GM12878 (cell line): ENCODE results near the gene FARS2. TPM values are rescaled to one million over a fixed set of nuclear protein-coding genes. Genes with fewer than 3 reads are reported as not detected.

Experiments
- IRF4 ChIP-seq: IDR thresholded peaks from 2 replicates; pipeline ENCODE4 v1.6.1; 2011; ENCODE audit warnings: low read depth, low read length
- KAT2A ChIP-seq: conservative IDR thresholded peaks from 2 replicates; pipeline ENCODE4 v1.6.1; 2011; ENCODE audit warnings: low read depth, low read length; ENCODE audit not compliant: control insufficient read depth
- MEF2A ChIP-seq: IDR thresholded peaks from 2 replicates; pipeline ENCODE4 v1.6.1; 2011; ENCODE audit warnings: low read depth, mild to moderate bottlenecking, low read length, moderate library complexity; ENCODE audit not compliant: insufficient read depth
- MYB ChIP-seq: fragments of 150-350 bp; IDR thresholded peaks from 2 replicates; pipeline ENCODE4 v1.6.1; 2014; ENCODE audit warnings: mild to moderate bottlenecking, low read depth, low read length, borderline replicate concordance
- NFXL1 ChIP-seq: fragments of 450-650 bp; IDR thresholded peaks from 2 replicates; pipeline ENCODE4 v1.6.1; 2017; ENCODE audit warnings: antibody characterized with exemption, mild to moderate bottlenecking, borderline replicate concordance
- NFYB ChIP-seq: IDR thresholded peaks from 2 replicates; pipeline ENCODE4 v1.6.1; 2011; ENCODE audit warnings: low read depth, mild to moderate bottlenecking, low read length, improper control_type of control experiment, moderate library complexity; ENCODE audit not compliant: insufficient read depth
- NR2C2 ChIP-seq: IDR thresholded peaks from 2 replicates; pipeline ENCODE4 v1.6.1; 2011; ENCODE audit warnings: borderline replicate concordance, low read depth; ENCODE audit not compliant: control insufficient read depth, insufficient read length
- PAX5 ChIP-seq: IDR thresholded peaks from 2 replicates; pipeline ENCODE4 v1.6.1; 2011; ENCODE audit warnings: low read depth, low read length, borderline replicate concordance
- PAX8 ChIP-seq: fragments of 450-650 bp; IDR thresholded peaks from 2 replicates; pipeline ENCODE4 v1.6.1; 2017; ENCODE audit warnings: mild to moderate bottlenecking, moderate library complexity
- RELA ChIP-seq: fragments of 450-650 bp; IDR thresholded peaks from 2 replicates; pipeline ENCODE4 v1.8.0; 2014; ENCODE audit warnings: borderline replicate concordance; ENCODE audit not compliant: partially characterized antibody
- REST ChIP-seq: IDR thresholded peaks from 2 replicates; pipeline ENCODE4 v1.6.1; 2012; ENCODE audit warnings: mild to moderate bottlenecking, low read depth, low read length
- RFX5 ChIP-seq: IDR thresholded peaks from 2 replicates; pipeline ENCODE4 v1.6.1; 2011; ENCODE audit warnings: low read depth, low read length, improper control_type of control experiment
- STAT3 ChIP-seq: IDR thresholded peaks from 2 replicates; pipeline ENCODE4 v1.6.1; 2011; ENCODE audit warnings: low read depth, low read length, improper control_type of control experiment
- SUZ12 ChIP-seq: fragments of 200-600 bp; sonication (generic); IDR thresholded peaks from one replicate; pipeline ENCODE4 v1.6.1; 2018; ENCODE audit warnings: antibody characterized with exemption, mild to moderate bottlenecking; ENCODE audit not compliant: unreplicated experiment
- TAF1 ChIP-seq: IDR thresholded peaks from 2 replicates; pipeline ENCODE4 v1.6.1; 2011; ENCODE audit warnings: mild to moderate bottlenecking, low read depth, low read length, borderline replicate concordance
- ZBED1 ChIP-seq: IDR thresholded peaks from 2 replicates; pipeline ENCODE4 v1.6.1; 2016; ENCODE audit warnings: borderline replicate concordance
- ZBTB33 ChIP-seq: fragments of 450-650 bp; IDR thresholded peaks from 2 replicates; pipeline ENCODE4 v1.6.1; 2017; ENCODE audit warnings: mild to moderate bottlenecking
- ZNF24 ChIP-seq: fragments of 450-650 bp; IDR thresholded peaks from 2 replicates; pipeline ENCODE4 v1.6.1; 2017; ENCODE audit warnings: antibody characterized with exemption, mild to moderate bottlenecking
- polyA plus RNA-seq, 11 experiments: library from polyadenylated mRNA; depleted of rRNA in 4 of 11; unstranded in 6 of 11; stranded (reverse) in 5 of 11; fragments of >200 nt; fragmentation: Nextera tagmentation in 4 of 11; fragmentation: Illumina TruSeq in 1 of 11; extraction: Ambion mirVana in 4 of 11; extraction: Trizol in 1 of 11; gene quantifications; 1 replicate in 1 of 11; 2 replicates in 10 of 11; pipeline versions ENCODE4 v1.2.1 to v1.2.3, GENCODE V29; 2011 to 2016; ENCODE audit warnings: inconsistent platforms in 2 of 11, missing spikeins in 2 of 11, low read depth in 1 of 11
- total RNA-seq, 4 experiments: library from RNA; depleted of rRNA in 3 of 4; stranded (reverse); fragments of >200 nt in 3 of 4; fragmentation: Illumina TruSeq in 1 of 4; extraction: Trizol in 1 of 4; gene quantifications; 2 replicates each; pipeline versions ENCODE4 v1.2.1 to v1.2.3, GENCODE V29; 2013 to 2021
- TF ChIP-seq, protein P1 (sequence below): fragments of 450-650 bp; conservative IDR thresholded peaks from 2 replicates; pipeline ENCODE4 v1.6.1; 2017; ENCODE audit warnings: mild to moderate bottlenecking, moderate library complexity
- TF ChIP-seq, protein P2 (sequence below): fragments of 450-650 bp; formaldehyde crosslinking; IDR thresholded peaks from 2 replicates; pipeline ENCODE4 v1.4.0; 2020; ENCODE audit warnings: mild to moderate bottlenecking, moderate library complexity

Gene FARS2
- total and polyA plus RNA-seq, 10 of the 15 experiments (the other 5 are each of a cell fraction or from before 2014, with no cell fraction given), result 16.8 to 46.7 (median 25.6) TPM

DNA sequence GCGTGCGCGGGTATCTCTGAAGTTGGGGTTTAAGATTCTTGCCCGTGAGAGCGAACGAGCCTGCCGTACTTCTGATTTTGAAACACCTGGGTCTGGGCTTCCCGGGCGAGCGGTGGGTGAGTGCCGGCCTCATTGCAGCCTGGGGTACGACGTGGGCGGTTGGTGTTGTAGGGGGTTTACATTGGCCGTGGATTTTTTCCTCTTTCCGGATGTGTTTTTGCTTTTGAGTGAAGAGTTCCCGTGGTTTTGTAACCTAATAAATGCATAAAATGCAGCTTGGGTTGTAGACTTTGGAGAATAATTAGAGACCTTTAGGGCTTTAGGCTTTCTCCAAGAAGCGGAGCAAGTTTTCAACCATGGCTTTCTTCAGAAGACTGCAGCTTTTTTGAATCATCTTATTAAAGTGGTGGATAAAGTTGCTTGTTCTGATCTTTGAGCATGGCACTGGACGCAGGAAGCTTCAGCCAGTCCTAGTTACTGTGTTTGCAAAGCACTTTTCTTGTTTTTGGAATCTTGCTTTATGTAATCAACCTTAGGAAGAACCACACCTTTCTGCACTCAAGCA is 314 bp downstream of the FARS2 start (continued):
- TF ChIP-seq, protein P1, sequence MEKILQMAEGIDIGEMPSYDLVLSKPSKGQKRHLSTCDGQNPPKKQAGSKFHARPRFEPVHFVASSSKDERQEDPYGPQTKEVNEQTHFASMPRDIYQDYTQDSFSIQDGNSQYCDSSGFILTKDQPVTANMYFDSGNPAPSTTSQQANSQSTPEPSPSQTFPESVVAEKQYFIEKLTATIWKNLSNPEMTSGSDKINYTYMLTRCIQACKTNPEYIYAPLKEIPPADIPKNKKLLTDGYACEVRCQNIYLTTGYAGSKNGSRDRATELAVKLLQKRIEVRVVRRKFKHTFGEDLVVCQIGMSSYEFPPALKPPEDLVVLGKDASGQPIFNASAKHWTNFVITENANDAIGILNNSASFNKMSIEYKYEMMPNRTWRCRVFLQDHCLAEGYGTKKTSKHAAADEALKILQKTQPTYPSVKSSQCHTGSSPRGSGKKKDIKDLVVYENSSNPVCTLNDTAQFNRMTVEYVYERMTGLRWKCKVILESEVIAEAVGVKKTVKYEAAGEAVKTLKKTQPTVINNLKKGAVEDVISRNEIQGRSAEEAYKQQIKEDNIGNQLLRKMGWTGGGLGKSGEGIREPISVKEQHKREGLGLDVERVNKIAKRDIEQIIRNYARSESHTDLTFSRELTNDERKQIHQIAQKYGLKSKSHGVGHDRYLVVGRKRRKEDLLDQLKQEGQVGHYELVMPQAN, result peak; percentile 77
- TF ChIP-seq NFYB, result no peak
- TF ChIP-seq NFXL1, result no peak
- TF ChIP-seq ZBTB33, result no peak
- TF ChIP-seq STAT3, result no peak
- TF ChIP-seq REST, result no peak
- TF ChIP-seq, protein P2, sequence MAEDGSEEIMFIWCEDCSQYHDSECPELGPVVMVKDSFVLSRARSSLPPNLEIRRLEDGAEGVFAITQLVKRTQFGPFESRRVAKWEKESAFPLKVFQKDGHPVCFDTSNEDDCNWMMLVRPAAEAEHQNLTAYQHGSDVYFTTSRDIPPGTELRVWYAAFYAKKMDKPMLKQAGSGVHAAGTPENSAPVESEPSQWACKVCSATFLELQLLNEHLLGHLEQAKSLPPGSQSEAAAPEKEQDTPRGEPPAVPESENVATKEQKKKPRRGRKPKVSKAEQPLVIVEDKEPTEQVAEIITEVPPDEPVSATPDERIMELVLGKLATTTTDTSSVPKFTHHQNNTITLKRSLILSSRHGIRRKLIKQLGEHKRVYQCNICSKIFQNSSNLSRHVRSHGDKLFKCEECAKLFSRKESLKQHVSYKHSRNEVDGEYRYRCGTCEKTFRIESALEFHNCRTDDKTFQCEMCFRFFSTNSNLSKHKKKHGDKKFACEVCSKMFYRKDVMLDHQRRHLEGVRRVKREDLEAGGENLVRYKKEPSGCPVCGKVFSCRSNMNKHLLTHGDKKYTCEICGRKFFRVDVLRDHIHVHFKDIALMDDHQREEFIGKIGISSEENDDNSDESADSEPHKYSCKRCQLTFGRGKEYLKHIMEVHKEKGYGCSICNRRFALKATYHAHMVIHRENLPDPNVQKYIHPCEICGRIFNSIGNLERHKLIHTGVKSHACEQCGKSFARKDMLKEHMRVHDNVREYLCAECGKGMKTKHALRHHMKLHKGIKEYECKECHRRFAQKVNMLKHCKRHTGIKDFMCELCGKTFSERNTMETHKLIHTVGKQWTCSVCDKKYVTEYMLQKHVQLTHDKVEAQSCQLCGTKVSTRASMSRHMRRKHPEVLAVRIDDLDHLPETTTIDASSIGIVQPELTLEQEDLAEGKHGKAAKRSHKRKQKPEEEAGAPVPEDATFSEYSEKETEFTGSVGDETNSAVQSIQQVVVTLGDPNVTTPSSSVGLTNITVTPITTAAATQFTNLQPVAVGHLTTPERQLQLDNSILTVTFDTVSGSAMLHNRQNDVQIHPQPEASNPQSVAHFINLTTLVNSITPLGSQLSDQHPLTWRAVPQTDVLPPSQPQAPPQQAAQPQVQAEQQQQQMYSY (CRISPR knock-in tag), result no peak
- no peak for TF ChIP-seq NR2C2
- TF ChIP-seq PAX5, result no peak
- no peak for TF ChIP-seq RELA
- TF ChIP-seq MYB, result no peak
- TF ChIP-seq MEF2A, result no peak
- TF ChIP-seq SUZ12, result no peak
- no peak for TF ChIP-seq RFX5
- TF ChIP-seq PAX8, result no peak
- no peak for TF ChIP-seq IRF4
- TF ChIP-seq ZBED1, result no peak
- peak; percentile 89 for TF ChIP-seq TAF1
- no peak for TF ChIP-seq ZNF24
- TF ChIP-seq KAT2A, result no peak
